Measurements from ENCODE around the gene SGMS2.

- TF ChIP-seq ZBTB7A (IDR thresholded peaks at IDR 0.05; ENCODE audit: low read depth) (no peak), MAX (IDR thresholded peaks at IDR 0.05) (no peak), EP300 (IDR thresholded peaks at IDR 0.05; ENCODE audit: borderline replicate concordance) (no peak), TEAD4 (IDR thresholded peaks at IDR 0.05) (no peak), REST (IDR thresholded peaks at IDR 0.05; ENCODE audit: low read depth) (no peak), RAD21 (IDR thresholded peaks at IDR 0.05; ENCODE audit: low read depth) (no peak), TAF1 (IDR thresholded peaks at IDR 0.05; ENCODE audit: low read depth) (no peak), YY1 (IDR thresholded peaks at IDR 0.05; ENCODE audit: low read depth) (no peak), USF1 (IDR thresholded peaks at IDR 0.05) (no peak), NFIC (IDR thresholded peaks at IDR 0.05) (no peak), EGR1 (IDR thresholded peaks at IDR 0.05) (no peak), CREB1 (IDR thresholded peaks at IDR 0.05; ENCODE audit: low read depth) (no peak)
These were observed 22.9 kb upstream of the SGMS2 start for GRCh38 chr4:107801766-107802211.

All from Ishikawa (cell line).